ENCODE data around the gene STIMATE.

STIMATE gene

DNA sequence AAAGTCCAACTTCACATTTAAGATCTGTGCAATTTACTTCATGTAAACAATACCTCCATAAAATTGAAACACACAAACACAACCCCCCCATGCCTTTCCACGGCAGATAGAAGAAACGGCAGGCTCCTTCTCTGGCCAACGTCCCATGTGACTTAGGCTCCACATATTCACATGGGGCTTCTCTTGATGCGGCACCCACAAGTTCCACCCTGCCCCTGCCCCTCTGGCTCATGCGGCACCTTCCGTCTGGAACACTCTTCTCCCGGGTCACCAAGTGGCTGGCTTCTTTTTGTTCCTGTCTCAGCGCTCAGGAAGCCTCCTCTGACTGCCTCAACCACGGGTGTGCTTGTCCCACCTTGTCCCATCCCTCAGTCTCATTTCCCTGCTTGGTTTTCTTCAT is 25.6 kb downstream of the STIMATE start:
- DNase-seq (ENCODE audit: insufficient read length, low spot score) (no peak), FAIRE-seq (no peak)
- no peak for TF ChIP-seq POLR2A (IDR thresholded peaks at IDR 0.05; ENCODE audit: low read depth, low read length)

DNA sequence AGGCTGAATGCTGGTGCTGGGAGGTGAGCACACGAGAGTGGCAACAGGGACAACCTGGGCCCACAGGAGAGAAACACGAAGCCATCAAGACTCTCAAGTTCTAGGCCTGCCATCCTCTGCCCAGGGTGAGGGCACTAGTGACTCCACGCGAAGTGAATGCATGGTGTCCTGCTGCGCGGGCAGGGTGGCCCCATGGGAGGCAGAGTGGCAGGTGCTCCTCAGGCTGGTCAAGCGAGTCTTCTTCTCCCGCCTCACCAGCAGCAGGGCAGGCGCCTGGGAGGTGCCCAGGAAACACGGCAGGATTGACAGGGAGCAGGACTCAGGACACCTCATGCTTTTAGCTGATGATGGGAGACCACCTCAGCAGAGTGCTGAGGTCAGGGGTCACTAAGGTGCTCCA is 26.9 kb downstream of the STIMATE start:
- no peak for TF ChIP-seq POLR2A (IDR thresholded peaks at IDR 0.05; ENCODE audit: low read depth, low read length)
- FAIRE-seq: no peak

DNA sequence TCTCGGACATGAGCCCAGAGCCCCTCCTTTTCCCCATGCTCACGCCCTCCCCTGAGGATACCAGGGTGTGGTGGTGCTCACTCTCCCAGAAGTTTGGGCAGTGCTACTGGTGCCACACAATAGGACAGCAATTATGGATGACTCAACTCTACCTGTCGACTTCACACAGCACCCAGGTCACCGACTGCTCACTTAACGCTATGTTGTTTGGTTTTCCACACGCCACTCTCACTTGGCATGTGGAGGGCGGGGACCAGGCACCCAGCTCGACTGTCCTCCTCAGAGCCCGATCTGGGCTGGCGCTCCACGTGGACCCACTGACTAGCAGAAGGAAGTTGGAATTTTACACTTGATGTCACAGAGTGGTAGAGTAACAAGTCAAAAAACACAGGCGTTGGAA is 30.9 kb downstream of the STIMATE start:
- FAIRE-seq: no peak
- DNase-seq (ENCODE audit: insufficient read length, low spot score): no peak
- TF ChIP-seq POLR2A (IDR thresholded peaks at IDR 0.05; ENCODE audit: low read depth, low read length): no peak

More for the DNA sequence above, 26.9 kb downstream of the STIMATE start:
- no peak for DNase-seq (ENCODE audit: insufficient read length, low spot score)

DNA sequence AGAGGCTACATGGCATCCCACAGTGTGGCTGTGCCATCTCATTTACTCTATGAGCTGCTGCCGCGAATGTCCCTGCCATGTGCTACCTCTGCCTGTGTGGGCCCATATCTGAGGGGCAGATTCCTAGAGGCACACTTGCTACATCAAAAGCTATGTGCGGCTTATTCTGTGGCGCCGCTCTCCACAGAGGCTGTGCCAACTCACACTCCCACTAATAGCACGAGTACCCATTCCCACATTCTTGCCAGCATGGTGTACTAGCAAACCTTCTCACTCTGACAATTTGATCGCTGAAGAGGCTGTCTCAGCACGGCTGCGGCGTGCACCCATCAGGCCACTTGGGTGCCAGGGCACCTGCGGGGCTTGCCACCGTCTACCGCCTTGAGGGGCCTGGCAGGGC is 31.4 kb downstream of the STIMATE start:
- DNase-seq (ENCODE audit: insufficient read length, low spot score): no peak
- FAIRE-seq: no peak
- TF ChIP-seq POLR2A (IDR thresholded peaks at IDR 0.05; ENCODE audit: low read depth, low read length): no peak

DNA sequence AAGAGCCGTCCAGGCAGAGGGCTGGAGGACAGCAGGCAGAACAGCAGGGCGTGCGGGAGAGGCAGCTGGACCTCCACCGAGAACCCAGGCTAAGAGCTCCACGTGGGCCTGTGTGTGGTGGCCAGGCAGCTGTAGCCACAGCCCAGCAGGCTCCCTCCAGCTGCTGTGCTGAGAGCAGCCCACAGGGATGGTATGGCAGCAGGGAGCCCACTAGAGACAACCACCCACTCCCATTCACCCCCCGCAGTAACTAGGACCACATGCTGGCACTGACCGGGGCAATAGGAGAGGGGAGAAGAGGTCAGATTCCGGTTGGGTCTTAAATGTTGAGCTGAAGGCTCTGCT is 37.0 kb downstream of the STIMATE start:
- DNase-seq (ENCODE audit: insufficient read length, low spot score) (no peak), FAIRE-seq (no peak)
- no peak for TF ChIP-seq POLR2A (IDR thresholded peaks at IDR 0.05; ENCODE audit: low read depth, low read length)

DNA sequence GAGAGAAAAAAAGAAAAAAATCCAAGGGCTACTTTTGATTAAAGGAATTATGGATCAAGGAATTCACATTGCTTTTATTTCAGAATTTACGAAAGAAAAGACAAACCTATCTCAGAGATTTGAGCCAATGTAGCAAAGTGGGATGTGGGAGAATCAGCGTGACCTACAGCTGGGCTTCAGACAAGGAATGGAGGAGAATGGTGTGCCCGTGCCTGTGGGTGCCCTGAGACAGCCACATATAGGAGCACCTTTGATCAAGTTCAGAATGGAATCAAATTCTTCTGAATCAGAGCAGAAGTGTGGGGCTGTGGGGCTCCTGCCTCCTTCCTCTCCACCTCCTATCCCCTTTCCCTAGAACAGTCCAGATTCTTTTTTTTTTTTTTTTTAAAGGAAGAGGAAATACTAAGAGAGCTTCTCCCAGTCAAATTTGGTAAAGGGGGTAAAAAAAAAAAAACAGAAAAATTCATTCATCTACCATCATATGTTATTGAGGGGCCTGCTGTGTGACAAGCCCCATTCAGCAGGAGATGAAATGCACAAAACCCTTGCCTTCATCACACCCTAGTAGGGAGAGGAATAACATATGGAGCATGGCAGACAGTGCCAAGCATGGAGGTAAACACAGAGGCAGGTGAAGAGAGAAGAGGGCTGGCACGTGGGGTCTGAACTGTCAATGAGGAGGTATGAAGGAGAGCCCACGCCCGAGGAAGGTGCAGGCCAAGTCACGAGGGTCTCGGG is 37.5 kb downstream of the STIMATE start:
- TF ChIP-seq POLR2A (IDR thresholded peaks at IDR 0.05; ENCODE audit: low read depth, low read length): no peak
- no peak for DNase-seq (ENCODE audit: insufficient read length, low spot score)
- FAIRE-seq: no peak

DNA sequence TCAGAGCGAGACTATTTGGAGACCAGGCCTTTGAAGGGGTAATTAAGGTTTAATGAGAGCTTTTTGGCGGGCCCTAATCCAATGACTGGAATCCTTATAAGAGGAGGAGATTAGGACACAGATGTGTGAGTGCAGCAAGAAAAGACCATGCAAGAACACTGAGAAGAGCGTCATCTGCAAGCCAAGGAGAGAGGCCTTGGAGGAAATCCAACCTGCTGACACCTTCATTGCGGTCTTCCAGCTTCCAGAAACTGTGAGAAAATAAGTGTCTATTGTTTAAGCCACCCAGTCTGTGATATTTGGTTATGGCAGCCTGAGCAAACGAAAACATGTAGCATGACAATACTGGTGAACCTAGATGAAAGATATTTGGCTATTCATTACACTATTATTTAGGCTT is 39.5 kb downstream of the STIMATE start:
- no peak for TF ChIP-seq POLR2A (IDR thresholded peaks at IDR 0.05; ENCODE audit: low read depth, low read length)
- no peak for FAIRE-seq
- DNase-seq (ENCODE audit: insufficient read length, low spot score): no peak

DNA sequence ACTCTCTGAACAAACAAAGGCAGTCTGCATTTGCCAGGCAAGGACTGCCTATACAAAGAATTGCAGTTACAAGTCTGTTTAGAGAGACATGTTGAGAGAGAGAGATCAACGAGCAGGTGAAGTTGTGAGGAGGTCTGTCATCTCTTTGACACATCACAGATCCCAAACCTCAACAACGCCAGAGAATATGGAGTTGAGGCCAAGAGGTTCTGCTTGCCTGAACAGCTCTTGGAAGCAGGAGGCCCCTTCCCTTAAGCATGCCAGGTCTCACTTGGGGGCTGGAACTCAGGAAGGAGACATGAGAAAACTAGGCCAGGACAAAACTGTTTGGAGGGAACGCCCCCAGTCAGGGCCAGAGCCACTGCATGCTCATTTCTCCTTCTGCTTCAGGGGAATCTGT is 40.2 kb downstream of the STIMATE start:
- no peak for DNase-seq (ENCODE audit: insufficient read length, low spot score)
- TF ChIP-seq POLR2A (IDR thresholded peaks at IDR 0.05; ENCODE audit: low read depth, low read length): no peak
- no peak for FAIRE-seq

DNA sequence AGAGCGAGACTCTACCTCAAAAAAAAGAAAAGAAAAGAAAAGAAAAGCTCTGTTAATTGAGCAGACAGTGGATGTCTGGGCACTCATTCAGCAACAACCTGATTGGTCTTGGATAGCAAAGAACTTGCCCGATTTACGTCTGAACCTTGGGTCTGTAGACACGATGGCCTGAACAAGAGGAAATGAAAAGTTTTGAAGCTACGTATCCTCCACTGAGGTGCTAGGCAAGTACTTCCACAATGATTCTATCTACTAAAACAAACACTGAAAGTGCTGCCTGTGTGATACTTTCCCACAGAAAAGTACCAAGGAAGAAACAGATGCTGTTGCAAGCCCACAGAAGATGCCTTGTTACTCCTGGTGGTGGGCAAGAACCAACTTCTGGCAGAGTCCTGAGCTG is 40.7 kb downstream of the STIMATE start:
- TF ChIP-seq POLR2A (IDR thresholded peaks at IDR 0.05; ENCODE audit: low read depth, low read length): no peak

DNA sequence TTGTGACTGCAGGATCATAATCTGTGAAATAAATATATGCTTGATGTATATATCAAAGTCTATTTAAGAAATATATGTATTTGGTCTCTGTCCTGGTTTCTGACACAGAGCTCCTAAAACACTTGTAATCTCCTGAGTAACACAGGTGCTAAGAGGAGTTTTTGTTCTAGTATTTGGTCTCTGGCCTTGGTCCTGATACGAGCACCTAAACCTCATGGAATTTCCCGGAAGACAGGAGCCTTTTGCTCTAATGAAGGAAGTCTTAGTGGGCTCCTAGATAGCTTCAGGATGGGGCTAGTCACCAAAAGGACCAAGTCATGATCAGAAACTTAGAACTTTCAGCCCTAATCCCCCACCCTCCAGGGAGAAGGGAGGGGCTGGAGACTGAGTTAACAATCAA is 43.3 kb downstream of the STIMATE start:
- TF ChIP-seq POLR2A (IDR thresholded peaks at IDR 0.05; ENCODE audit: low read depth, low read length): no peak
- FAIRE-seq (no peak), DNase-seq (ENCODE audit: insufficient read length, low spot score) (no peak)

More for the DNA sequence above, 40.7 kb downstream of the STIMATE start:
- DNase-seq (ENCODE audit: insufficient read length, low spot score): no peak
- no peak for FAIRE-seq

DNA sequence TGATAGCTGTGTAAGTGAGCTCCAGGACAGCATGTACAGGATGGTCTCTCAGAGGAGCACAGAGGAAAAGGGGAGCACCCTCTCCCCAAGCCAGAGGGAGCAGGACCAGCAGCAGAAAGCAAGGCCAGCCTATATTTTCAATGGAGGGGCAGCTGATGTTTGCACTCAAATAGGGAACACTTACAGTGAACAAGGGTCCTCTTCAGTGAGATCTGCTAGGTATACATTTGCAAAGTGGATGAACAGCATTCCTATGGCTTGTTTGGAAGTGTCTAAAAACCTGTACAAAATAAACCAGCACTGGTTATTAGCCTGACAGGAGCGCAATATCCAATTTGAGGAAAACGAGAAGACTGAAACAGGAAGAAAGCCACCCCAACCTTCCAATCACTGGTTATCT is 44.9 kb downstream of the STIMATE start:
- FAIRE-seq (no peak), DNase-seq (ENCODE audit: insufficient read length, low spot score) (no peak)
- no peak for TF ChIP-seq POLR2A (IDR thresholded peaks at IDR 0.05; ENCODE audit: low read depth, low read length)

DNA sequence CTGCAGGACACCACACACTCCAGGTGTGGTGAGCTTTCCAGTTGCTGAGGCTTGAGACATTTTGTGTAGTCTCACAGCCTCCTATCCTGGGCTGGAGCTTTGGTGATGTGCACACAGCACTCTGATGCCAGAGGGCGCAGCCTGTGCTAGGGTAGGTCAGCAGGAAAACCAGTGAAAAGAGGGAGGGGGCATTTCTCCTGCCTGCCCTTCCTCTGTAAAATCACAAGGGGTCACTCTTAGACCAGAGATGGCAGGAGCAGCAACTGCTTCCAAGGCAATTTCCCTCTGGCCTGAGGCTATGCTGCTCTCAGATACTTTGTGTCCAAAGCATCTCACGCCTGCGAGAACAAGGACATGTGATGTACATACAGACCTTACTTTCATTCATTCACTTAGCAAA is 46.0 kb downstream of the STIMATE start:
- DNase-seq (ENCODE audit: insufficient read length, low spot score) (peak; percentile 73), FAIRE-seq (peak; percentile 68)
- TF ChIP-seq POLR2A (IDR thresholded peaks at IDR 0.05; ENCODE audit: low read depth, low read length): no peak

DNA sequence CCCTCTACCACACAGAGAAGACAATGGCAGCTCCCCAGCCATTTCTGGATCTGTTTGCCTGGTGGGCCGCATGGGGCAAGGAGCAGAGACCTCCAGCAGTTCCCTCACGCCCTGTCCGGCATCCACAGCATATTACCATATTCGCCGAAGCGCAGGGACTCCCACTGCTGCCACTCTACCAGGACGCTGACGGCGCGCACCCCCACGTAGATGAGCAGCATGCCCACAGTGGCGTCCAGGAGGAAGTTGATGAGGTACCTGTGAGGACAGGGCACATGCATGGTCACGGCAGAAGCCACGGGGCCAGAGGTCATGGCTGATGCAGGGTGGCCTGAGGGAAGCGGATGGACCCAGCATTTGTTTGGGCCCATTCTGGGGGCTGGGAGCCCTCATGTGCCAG is 47.7 kb downstream of the STIMATE start:
- FAIRE-seq (no peak), DNase-seq (ENCODE audit: insufficient read length, low spot score) (no peak)
- no peak for TF ChIP-seq POLR2A (IDR thresholded peaks at IDR 0.05; ENCODE audit: low read depth, low read length)

DNA sequence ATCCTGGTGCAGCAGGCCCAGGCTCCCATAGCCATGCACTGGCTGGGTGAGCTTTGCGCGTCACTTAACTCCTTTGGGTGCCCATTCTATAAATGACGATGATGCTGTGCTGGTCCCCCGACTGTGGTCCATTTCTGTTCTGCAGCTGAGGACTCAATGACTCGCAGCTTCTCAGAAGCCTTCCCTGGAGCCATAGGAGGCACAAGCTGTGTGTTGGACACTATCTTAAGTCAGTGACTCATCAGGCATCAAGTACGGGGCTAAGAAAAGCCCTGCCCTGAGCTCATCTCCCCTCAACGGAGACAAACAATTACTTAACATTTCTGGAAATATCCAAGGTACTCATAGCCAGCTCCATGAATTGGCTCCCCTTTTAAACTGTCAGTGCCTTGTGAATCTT is 48.7 kb downstream of the STIMATE start:
- FAIRE-seq (peak; percentile 74), DNase-seq (ENCODE audit: insufficient read length, low spot score) (peak; percentile 38)
- no peak for TF ChIP-seq POLR2A (IDR thresholded peaks at IDR 0.05; ENCODE audit: low read depth, low read length)

DNA sequence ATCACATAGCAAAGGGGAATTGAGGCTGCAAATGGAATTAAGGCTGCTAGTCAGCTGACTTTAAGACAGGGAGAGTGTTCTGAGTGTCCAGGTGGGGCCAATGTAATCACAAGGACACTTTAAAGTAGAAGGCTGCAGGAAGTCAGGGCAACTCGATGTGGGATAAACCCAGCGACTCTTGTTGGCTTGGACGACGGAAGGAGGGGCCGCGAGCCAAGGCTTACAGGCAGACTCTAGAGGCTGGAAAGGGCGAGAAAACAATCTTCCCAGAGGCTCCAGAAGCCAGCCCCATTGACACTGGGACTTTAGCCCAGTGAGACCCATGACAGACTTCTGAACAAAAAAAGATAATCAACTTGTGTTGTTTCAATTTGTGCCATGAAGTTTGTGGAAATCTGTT is 49.6 kb downstream of the STIMATE start:
- DNase-seq (ENCODE audit: insufficient read length, low spot score) (no peak), FAIRE-seq (no peak)
- no peak for TF ChIP-seq POLR2A (IDR thresholded peaks at IDR 0.05; ENCODE audit: low read depth, low read length)

DNA sequence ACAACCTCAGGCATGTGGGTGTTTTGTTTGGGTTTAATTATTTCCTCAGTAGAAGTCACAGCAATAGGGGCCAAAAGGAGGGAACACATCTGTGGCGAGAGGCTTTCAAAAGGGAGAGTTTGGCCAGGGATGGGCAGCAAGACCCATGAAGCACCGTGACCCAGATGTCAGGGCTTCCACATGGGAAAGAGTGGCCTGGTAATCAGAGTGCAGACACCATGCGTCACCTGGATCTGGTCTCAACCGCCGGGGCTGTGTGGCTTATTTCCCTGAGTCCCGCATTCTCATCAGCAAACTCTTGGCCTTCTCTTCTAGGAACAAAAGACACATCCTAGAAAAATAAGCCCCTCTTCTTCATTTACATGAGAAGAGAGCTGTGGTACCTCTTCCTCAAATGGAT is 50.1 kb downstream of the STIMATE start:
- DNase-seq (ENCODE audit: insufficient read length, low spot score) (no peak), FAIRE-seq (no peak)
- TF ChIP-seq POLR2A (IDR thresholded peaks at IDR 0.05; ENCODE audit: low read depth, low read length): no peak

Data from H54 (cell line).